ENCODE data around the gene SRRM4. TPM values are rescaled to one million over a fixed set of nuclear protein-coding genes. Genes with fewer than 3 reads are reported as not detected.

SRRM4 gene
- total RNA-seq, 1 experiment from 2014 or later: 0.02 TPM

- ChIA-PET CTCF (no interaction called here), RAD21 (ENCODE audit: low non-redundant PET in 1 of 2, low total read pairs in 2 of 2, uncharacterized antibody in 2 of 2, unreplicated experiment in 2 of 2) (no interaction called here), POLR2A (no interaction called here)
- DNase-seq (ENCODE audit: low read depth, low spot score) (no peak), ATAC-seq (no peak)
- no TSS peak for BruUV-seq (replicated peaks)
- Histone ChIP-seq H3K27ac (ENCODE audit: low read depth, low read length) (no peak overlapping the region), H3K9me3 (ENCODE audit: control insufficient read depth in 1 of 2, insufficient read depth in 1 of 2, low read depth in 1 of 2, low read length in 2 of 2) (no peaks in the 10 kb centered on the region), H3K4me3 (replicated peaks in 1 of 2; ENCODE audit: low read depth in 1 of 2, low read length in 2 of 2) (no peak overlapping the region), H3K9me2 (ENCODE audit: insufficient read depth) (no peaks in the 10 kb centered on the region), H3K4me2 (ENCODE audit: low read length) (no peak overlapping the region), H3K36me3 (ENCODE audit: control insufficient read depth in 1 of 2, insufficient read depth in 2 of 2, low read length in 2 of 2) (no peaks in the 10 kb centered on the region), H3K27me3 (ENCODE audit: insufficient read depth, low read length) (peaks cover 22% of the 10 kb centered on the region), H2AFZ (ENCODE audit: low read depth, low read length, poor library complexity, severe bottlenecking) (no peak overlapping the region), H3K9ac (ENCODE audit: low read length) (no peak overlapping the region), H3K4me1 (ENCODE audit: control insufficient read depth in 1 of 2, insufficient read depth in 2 of 2, low read length in 2 of 2) (no peaks in the 10 kb centered on the region), H3K79me2 (ENCODE audit: insufficient read depth, low read length) (no peaks in the 10 kb centered on the region), H4K20me1 (ENCODE audit: insufficient read depth) (no peaks in the 10 kb centered on the region)
- intact Hi-C loops (cut with micrococcal nuclease): no loop called here
- TF ChIP-seq EZH2phosphoT487 (IDR thresholded peaks at IDR 0.05; ENCODE audit: borderline replicate concordance) (no peak), EGR1 (IDR thresholded peaks at IDR 0.05; ENCODE audit: low read depth) (no peak), FOSL1 (IDR thresholded peaks at IDR 0.05; ENCODE audit: low read depth) (no peak), POLR2A (IDR thresholded peaks at IDR 0.05; ENCODE audit: borderline replicate concordance, extremely low read depth, insufficient read depth, insufficient read length) (no peak), POLR2AphosphoS5 (IDR thresholded peaks at IDR 0.05; ENCODE audit: low read depth, low read length) (no peak), RAD21 (IDR thresholded peaks at IDR 0.05; ENCODE audit: low read depth) (no peak)
Observed at GRCh38 chr12:118959985-118960560, 21.3 kb upstream of the SRRM4 start.

GRCh38 chr12:118960865-118961264, 20.5 kb upstream of the SRRM4 start:
- no peaks in the 10 kb centered on the region for H3K36me3 ChIP-seq (ENCODE audit: control insufficient read depth in 1 of 2, insufficient read depth in 2 of 2, low read length in 2 of 2)
- no peak overlapping the region for H3K4me2 ChIP-seq (ENCODE audit: low read length)
- intact Hi-C loops (cut with micrococcal nuclease): no loop called here
- no peaks in the 10 kb centered on the region for H3K9me3 ChIP-seq (ENCODE audit: control insufficient read depth in 1 of 2, insufficient read depth in 1 of 2, low read depth in 1 of 2, low read length in 2 of 2)
- ChIA-PET RAD21 (ENCODE audit: low non-redundant PET in 1 of 2, low total read pairs in 2 of 2, uncharacterized antibody in 2 of 2, unreplicated experiment in 2 of 2) (no interaction called here), CTCF (no interaction called here), POLR2A (no interaction called here)
- no peaks in the 10 kb centered on the region for H3K79me2 ChIP-seq (ENCODE audit: insufficient read depth, low read length)
- peaks cover 22% of the 10 kb centered on the region for H3K27me3 ChIP-seq (ENCODE audit: insufficient read depth, low read length)
- no peak overlapping the region for H3K9ac ChIP-seq (ENCODE audit: low read length)
- ATAC-seq (no peak), DNase-seq (ENCODE audit: low read depth, low spot score) (no peak)
- no peak overlapping the region for H3K27ac ChIP-seq (ENCODE audit: low read depth, low read length)
- no peaks in the 10 kb centered on the region for H3K4me1 ChIP-seq (ENCODE audit: control insufficient read depth in 1 of 2, insufficient read depth in 2 of 2, low read length in 2 of 2)
- no peaks in the 10 kb centered on the region for H4K20me1 ChIP-seq (ENCODE audit: insufficient read depth)
- no peak overlapping the region for H3K4me3 ChIP-seq (replicated peaks in 1 of 2; ENCODE audit: low read depth in 1 of 2, low read length in 2 of 2)
- BruUV-seq (replicated peaks): no TSS peak
- no peak overlapping the region for H2AFZ ChIP-seq (ENCODE audit: low read depth, low read length, poor library complexity, severe bottlenecking)
- TF ChIP-seq EZH2phosphoT487 (IDR thresholded peaks at IDR 0.05; ENCODE audit: borderline replicate concordance) (no peak), ZFX (IDR thresholded peaks at IDR 0.05) (no peak), POLR2AphosphoS5 (IDR thresholded peaks at IDR 0.05; ENCODE audit: low read depth, low read length) (no peak), EGR1 (IDR thresholded peaks at IDR 0.05; ENCODE audit: low read depth) (no peak), SP1 (IDR thresholded peaks at IDR 0.05; ENCODE audit: low read depth) (no peak), JUND (IDR thresholded peaks at IDR 0.05) (no peak), CTCF (IDR thresholded peaks at IDR 0.05 in 2 of 3, conservative IDR thresholded peaks at IDR 0.05 in 1 of 3; ENCODE audit: borderline replicate concordance in 1 of 3, insufficient read depth in 1 of 3, low read depth in 2 of 3, low read length in 2 of 3) (no peak), ELF1 (IDR thresholded peaks at IDR 0.05; ENCODE audit: borderline replicate concordance, low read depth) (no peak), TCF7L2 (IDR thresholded peaks at IDR 0.05; ENCODE audit: borderline replicate concordance, extremely low read depth, insufficient read depth, insufficient read length) (no peak), RAD21 (IDR thresholded peaks at IDR 0.05; ENCODE audit: low read depth) (no peak), SRF (IDR thresholded peaks at IDR 0.05; ENCODE audit: low read depth) (no peak), SIN3A (IDR thresholded peaks at IDR 0.05; ENCODE audit: low read depth) (no peak), FOSL1 (IDR thresholded peaks at IDR 0.05; ENCODE audit: low read depth) (no peak), CEBPB (IDR thresholded peaks at IDR 0.05; ENCODE audit: low read depth) (no peak), EZH2 (IDR thresholded peaks at IDR 0.05) (no peak), CBX3 (IDR thresholded peaks at IDR 0.05; ENCODE audit: low read depth) (no peak)
- TF ChIP-seq, protein P1, sequence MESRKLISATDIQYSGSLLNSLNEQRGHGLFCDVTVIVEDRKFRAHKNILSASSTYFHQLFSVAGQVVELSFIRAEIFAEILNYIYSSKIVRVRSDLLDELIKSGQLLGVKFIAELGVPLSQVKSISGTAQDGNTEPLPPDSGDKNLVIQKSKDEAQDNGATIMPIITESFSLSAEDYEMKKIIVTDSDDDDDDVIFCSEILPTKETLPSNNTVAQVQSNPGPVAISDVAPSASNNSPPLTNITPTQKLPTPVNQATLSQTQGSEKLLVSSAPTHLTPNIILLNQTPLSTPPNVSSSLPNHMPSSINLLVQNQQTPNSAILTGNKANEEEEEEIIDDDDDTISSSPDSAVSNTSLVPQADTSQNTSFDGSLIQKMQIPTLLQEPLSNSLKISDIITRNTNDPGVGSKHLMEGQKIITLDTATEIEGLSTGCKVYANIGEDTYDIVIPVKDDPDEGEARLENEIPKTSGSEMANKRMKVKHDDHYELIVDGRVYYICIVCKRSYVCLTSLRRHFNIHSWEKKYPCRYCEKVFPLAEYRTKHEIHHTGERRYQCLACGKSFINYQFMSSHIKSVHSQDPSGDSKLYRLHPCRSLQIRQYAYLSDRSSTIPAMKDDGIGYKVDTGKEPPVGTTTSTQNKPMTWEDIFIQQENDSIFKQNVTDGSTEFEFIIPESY (IDR thresholded peaks at IDR 0.05; ENCODE audit: extremely low read depth, insufficient replicate concordance, low read length): no peak
- TF ChIP-seq, protein P2, sequence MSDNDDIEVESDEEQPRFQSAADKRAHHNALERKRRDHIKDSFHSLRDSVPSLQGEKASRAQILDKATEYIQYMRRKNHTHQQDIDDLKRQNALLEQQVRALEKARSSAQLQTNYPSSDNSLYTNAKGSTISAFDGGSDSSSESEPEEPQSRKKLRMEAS (IDR thresholded peaks at IDR 0.05): no peak
- no peaks in the 10 kb centered on the region for H3K9me2 ChIP-seq (ENCODE audit: insufficient read depth)

Measured in HCT116 (cell line).